GM23338 (cell line): ENCODE results near the gene CYFIP1. TPM values are rescaled to one million over a fixed set of nuclear protein-coding genes. Genes with fewer than 3 reads are reported as not detected.

Source experiments
- ATAC-seq: fragments of 200-7000 bp; cut with Tn5 transposase; 3 replicates; pipeline ENCODE4 v1.9.1; 2020
- DNase-seq: peaks from one replicate; pipeline ENCODE4 v3.0.0-alpha.2; 2015; ENCODE audit warnings: low spot score
- H2AFZ ChIP-seq: fragments of 200-600 bp; sonication (generic); 2 replicates; pipeline ENCODE4 v1.8.0; 2016; ENCODE audit warnings: antibody characterized with exemption, mild to moderate bottlenecking, moderate library complexity
- H3F3A ChIP-seq: fragments of 200-600 bp; sonication (generic); replicated peaks from 2 replicates; pipeline ENCODE4 v1.8.0; 2017; ENCODE audit warnings: antibody characterized with exemption, mixed run types, low read depth
- H3K27ac ChIP-seq: fragments of 200-600 bp; sonication (generic); 2 replicates; pipeline ENCODE4 v1.6.1; 2016; ENCODE audit warnings: low read depth
- H3K27me3 ChIP-seq: fragments of 200-600 bp; sonication (generic); 2 replicates; pipeline ENCODE4 v1.8.0; 2016; ENCODE audit warnings: mild to moderate bottlenecking, mixed run types, moderate library complexity; ENCODE audit not compliant: insufficient read depth
- H3K36me3 ChIP-seq: fragments of 200-600 bp; sonication (generic); 2 replicates; pipeline ENCODE4 v1.8.0; 2016; ENCODE audit warnings: mild to moderate bottlenecking; ENCODE audit not compliant: insufficient read depth
- H3K4me1 ChIP-seq: fragments of 200-600 bp; sonication (generic); 2 replicates; pipeline ENCODE4 v1.8.0; 2016; ENCODE audit warnings: mild to moderate bottlenecking, moderate library complexity; ENCODE audit not compliant: insufficient read depth
- H3K4me2 ChIP-seq: fragments of 200-600 bp; sonication (generic); 2 replicates; pipeline ENCODE4 v1.7.1; 2017; ENCODE audit warnings: mixed run types
- H3K4me3 ChIP-seq: fragments of 200-600 bp; sonication (generic); 2 replicates; pipeline ENCODE4 v1.6.1; 2016; ENCODE audit warnings: mixed run types
- H3K79me2 ChIP-seq: fragments of 200-600 bp; sonication (generic); replicated peaks from 2 replicates; pipeline ENCODE4 v1.8.0; 2017; ENCODE audit warnings: mild to moderate bottlenecking; ENCODE audit not compliant: insufficient read depth
- H3K9me2 ChIP-seq: fragments of 200-600 bp; sonication (generic); 2 replicates; pipeline ENCODE4 v1.8.0; 2017; ENCODE audit not compliant: insufficient read depth
- H4K20me1 ChIP-seq: fragments of 200-600 bp; sonication (generic); replicated peaks from 2 replicates; pipeline ENCODE4 v1.8.0; 2017; ENCODE audit warnings: mild to moderate bottlenecking; ENCODE audit not compliant: insufficient read depth
- H3K27ac Mint-ChIP-seq: 2 replicates; pipeline ENCODE4 v1.8.0; 2020; ENCODE audit warnings: inconsistent platforms, mild to moderate bottlenecking, moderate library complexity, mixed read lengths
- H3K27me3 Mint-ChIP-seq: 3 replicates; pipeline ENCODE4 v1.8.0; 2022; ENCODE audit warnings: low read depth, mild to moderate bottlenecking, moderate library complexity, mixed read lengths, inconsistent platforms; ENCODE audit not compliant: insufficient read depth, poor library complexity
- H3K36me3 Mint-ChIP-seq: 3 replicates; pipeline ENCODE4 v1.8.0; 2021; ENCODE audit warnings: low read depth, mild to moderate bottlenecking, inconsistent platforms, moderate library complexity, mixed read lengths
- H3K4me1 Mint-ChIP-seq: 3 replicates; pipeline ENCODE4 v1.8.0; 2020; ENCODE audit warnings: mild to moderate bottlenecking, inconsistent platforms, mixed read lengths
- H3K4me3 Mint-ChIP-seq: 3 replicates; pipeline ENCODE4 v1.8.0; 2021; ENCODE audit warnings: moderate library complexity, mild to moderate bottlenecking, inconsistent platforms, mixed read lengths
- H3K9me3 Mint-ChIP-seq: 3 replicates; pipeline ENCODE4 v1.8.0; 2020; ENCODE audit warnings: moderate library complexity, mild to moderate bottlenecking, inconsistent platforms, mixed read lengths
- CREB1 ChIP-seq: fragments of 250-450 bp; sonication (Bioruptor Pico); IDR thresholded peaks from 2 replicates; pipeline ENCODE4 v1.5.0; 2020; ENCODE audit warnings: low read depth, mild to moderate bottlenecking, moderate library complexity
- CTCF ChIP-seq, 2 experiments: fragments of 200-600 bp in 1 of 2; sonication (generic) in 1 of 2; conservative IDR thresholded peaks; 2 replicates each; pipeline versions ENCODE4 v1.5.1 to v1.6.1; 2016 to 2017; ENCODE audit warnings: antibody characterized with exemption in 2 of 2, low read depth in 2 of 2, mild to moderate bottlenecking in 2 of 2, moderate library complexity in 1 of 2
- ETS1 ChIP-seq: IDR thresholded peaks from 2 replicates; pipeline ENCODE4 v1.6.1; 2016; ENCODE audit warnings: antibody characterized with exemption
- EZH2 ChIP-seq: fragments of 200-600 bp; sonication (generic); IDR thresholded peaks from one replicate; pipeline ENCODE4 v1.8.0; 2017; ENCODE audit warnings: antibody characterized with exemption, mild to moderate bottlenecking, low read depth; ENCODE audit not compliant: unreplicated experiment
- EZH2phosphoT487 ChIP-seq: fragments of 200-600 bp; sonication (generic); IDR thresholded peaks from one replicate; pipeline ENCODE4 v1.8.1; 2018; ENCODE audit warnings: antibody characterized with exemption; ENCODE audit not compliant: unreplicated experiment
- JUNB ChIP-seq: IDR thresholded peaks from one replicate; pipeline ENCODE4 v1.6.1; 2016; ENCODE audit warnings: antibody characterized with exemption; ENCODE audit not compliant: unreplicated experiment
- NANOG ChIP-seq: IDR thresholded peaks from 2 replicates; pipeline ENCODE4 v1.6.1; 2016; ENCODE audit warnings: antibody characterized with exemption, borderline replicate concordance
- POLR2AphosphoS5 ChIP-seq: IDR thresholded peaks from 2 replicates; pipeline ENCODE4 v1.6.1; 2016; ENCODE audit warnings: antibody characterized with exemption, low read depth
- REST ChIP-seq: IDR thresholded peaks from one replicate; pipeline ENCODE4 v1.6.1; 2018; ENCODE audit warnings: antibody characterized with exemption; ENCODE audit not compliant: unreplicated experiment
- STAT1 ChIP-seq: IDR thresholded peaks from one replicate; pipeline ENCODE4 v1.6.1; 2016; ENCODE audit warnings: antibody characterized with exemption; ENCODE audit not compliant: unreplicated experiment
- ZNF114 ChIP-seq: fragments of 250-450 bp; sonication (Bioruptor Pico); IDR thresholded peaks from 2 replicates; pipeline ENCODE4 v1.5.0; 2020; ENCODE audit warnings: mild to moderate bottlenecking, moderate library complexity
- ZNF331 ChIP-seq: fragments of 250-450 bp; sonication (Bioruptor Pico); IDR thresholded peaks from 2 replicates; pipeline ENCODE4 v1.5.0; 2020; ENCODE audit warnings: low read depth, mild to moderate bottlenecking, moderate library complexity
- ZNF462 ChIP-seq: fragments of 250-450 bp; sonication (Bioruptor Pico); IDR thresholded peaks from 2 replicates; pipeline ENCODE4 v1.5.0; 2020; ENCODE audit warnings: mild to moderate bottlenecking, moderate library complexity
- polyA plus RNA-seq: library from polyadenylated mRNA; unstranded; fragments of >200 nt; fragmentation: Nextera tagmentation; extraction: Ambion mirVana; gene quantifications from 2 replicates; pipeline ENCODE4 v1.2.1, GENCODE V29; 2016
- total RNA-seq: library from RNA; depleted of rRNA; stranded (reverse); fragments of >200 nt; shearing (Covaris generic); gene quantifications from 2 replicates; pipeline ENCODE4 v1.2.3, GENCODE V29; 2014

Gene CYFIP1
- total and polyA plus RNA-seq, 2 experiments from 2014 or later, result 20.0 to 73.9 TPM

GRCh38 chr15:22891426-22892210, 88.5 kb downstream of the CYFIP1 start:
- H3K36me3 ChIP-seq, result no peaks in the 10 kb centered on the region
- H3K27me3 Mint-ChIP-seq, result peaks cover 2% of the 10 kb centered on the region
- H3K36me3 Mint-ChIP-seq, result peaks cover 14% of the 10 kb centered on the region; the same call in 2 of the 3 replicates

More at GRCh38 chr15:22891426-22892210, 88.5 kb downstream of the CYFIP1 start:
- Histone ChIP-seq H4K20me1 (no peaks in the 10 kb centered on the region; the same call in 1 of the 2 replicates), H3K79me2 (no peaks in the 10 kb centered on the region), H3K4me2 (no peak overlapping the region), H3K27me3 (no peaks in the 10 kb centered on the region), H3F3A (no peaks in the 10 kb centered on the region), H2AFZ (no peak overlapping the region), H3K4me3 (no peak overlapping the region), H3K4me1 (no peaks in the 10 kb centered on the region), H3K9me2 (no peaks in the 10 kb centered on the region), H3K27ac (no peak overlapping the region)
- no peaks in the 10 kb centered on the region for H3K4me1 Mint-ChIP-seq
- no peak overlapping the region for H3K27ac Mint-ChIP-seq
- no peak overlapping the region for H3K4me3 Mint-ChIP-seq
- no peaks in the 10 kb centered on the region for H3K9me3 Mint-ChIP-seq
- ATAC-seq (no peak), DNase-seq (no peak)
- TF ChIP-seq EZH2 (no peak), EZH2phosphoT487 (no peak), ZNF331 (CRISPR knock-in tag) (no peak), CTCF (conservative IDR thresholded peaks at IDR 0.05; ENCODE audit: low read depth in 2 of 2) (no peak), JUNB (no peak), STAT1 (no peak), CREB1 (CRISPR knock-in tag) (no peak), NANOG (no peak), ETS1 (no peak), ZNF114 (CRISPR knock-in tag) (no peak), REST (no peak), ZNF462 (CRISPR knock-in tag) (no peak), POLR2AphosphoS5 (no peak)
